HG03175 (cell line): ENCODE results near the gene TRIM45.
"Not testable (repeated sequence)": the region's sequence is repeated elsewhere in the genome, so short reads cannot be mapped to it uniquely, and the experiment has no call there.

Source experiments
- ATAC-seq: cut with Tn5 transposase; IDR thresholded peaks from one replicate; pipeline ENCODE4 v1.9.1; 2021; ENCODE audit warnings: mild to moderate bottlenecking, moderate library complexity; ENCODE audit not compliant: unreplicated experiment

TRIM45 gene

DNA sequence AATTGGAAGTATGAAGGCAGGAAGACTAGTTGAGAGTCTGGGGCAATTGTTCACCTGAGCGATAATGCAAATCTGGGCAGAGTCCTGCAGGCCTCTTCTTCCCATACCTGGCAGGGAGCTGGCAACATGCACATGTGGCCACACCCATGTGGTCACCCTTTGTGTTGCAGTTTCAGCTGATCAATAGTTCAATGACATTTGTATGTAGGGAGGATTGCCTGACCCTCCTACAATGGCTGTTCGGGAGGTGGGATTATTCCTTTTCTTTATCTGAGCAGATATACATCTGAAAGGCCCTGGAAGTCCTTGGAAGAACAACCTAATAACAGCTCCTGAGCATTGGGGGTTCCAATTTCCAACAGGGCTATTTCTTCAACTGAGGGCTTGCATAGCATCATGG lies 15.2 kb upstream of the TRIM45 start:
- no peak for ATAC-seq

DNA sequence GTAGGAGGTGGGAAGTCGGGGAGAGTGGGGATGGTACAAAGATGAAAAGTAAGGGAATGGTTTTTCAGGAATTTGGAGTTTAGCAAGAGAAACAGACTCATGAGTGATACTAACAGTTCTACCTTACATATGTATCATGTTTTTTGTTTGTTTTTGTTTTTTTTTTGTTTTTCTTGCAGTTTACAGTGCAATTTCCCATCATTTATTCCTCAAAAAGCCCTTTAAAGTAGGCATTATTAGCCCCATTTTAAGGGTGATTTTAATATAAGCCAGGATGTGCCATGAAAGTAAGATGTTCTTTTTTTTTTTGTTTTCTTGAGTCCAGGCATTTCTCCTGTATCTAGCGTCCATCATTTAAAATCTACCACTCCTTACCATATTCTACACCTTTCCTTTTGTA lies 13.8 kb upstream of the TRIM45 start:
- ATAC-seq: no peak

DNA sequence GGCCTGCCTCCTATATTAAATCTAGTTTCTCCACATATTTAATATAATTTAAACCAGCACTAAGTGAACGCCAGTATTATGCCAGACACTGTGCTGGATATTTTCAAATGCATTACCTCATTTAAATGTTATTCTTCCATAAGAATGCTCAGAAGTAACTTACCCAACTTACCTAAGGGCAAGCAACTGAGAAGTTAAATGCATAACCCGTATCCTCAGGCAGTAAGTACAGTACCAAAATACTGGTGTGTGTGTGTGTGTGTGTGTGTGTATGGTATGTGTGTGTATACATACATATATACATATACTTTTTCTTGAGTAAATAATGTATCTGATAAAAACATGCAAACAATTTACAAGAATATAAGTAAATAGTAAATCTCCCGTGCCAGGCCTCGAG lies 9.0 kb upstream of the TRIM45 start:
- no peak for ATAC-seq

DNA sequence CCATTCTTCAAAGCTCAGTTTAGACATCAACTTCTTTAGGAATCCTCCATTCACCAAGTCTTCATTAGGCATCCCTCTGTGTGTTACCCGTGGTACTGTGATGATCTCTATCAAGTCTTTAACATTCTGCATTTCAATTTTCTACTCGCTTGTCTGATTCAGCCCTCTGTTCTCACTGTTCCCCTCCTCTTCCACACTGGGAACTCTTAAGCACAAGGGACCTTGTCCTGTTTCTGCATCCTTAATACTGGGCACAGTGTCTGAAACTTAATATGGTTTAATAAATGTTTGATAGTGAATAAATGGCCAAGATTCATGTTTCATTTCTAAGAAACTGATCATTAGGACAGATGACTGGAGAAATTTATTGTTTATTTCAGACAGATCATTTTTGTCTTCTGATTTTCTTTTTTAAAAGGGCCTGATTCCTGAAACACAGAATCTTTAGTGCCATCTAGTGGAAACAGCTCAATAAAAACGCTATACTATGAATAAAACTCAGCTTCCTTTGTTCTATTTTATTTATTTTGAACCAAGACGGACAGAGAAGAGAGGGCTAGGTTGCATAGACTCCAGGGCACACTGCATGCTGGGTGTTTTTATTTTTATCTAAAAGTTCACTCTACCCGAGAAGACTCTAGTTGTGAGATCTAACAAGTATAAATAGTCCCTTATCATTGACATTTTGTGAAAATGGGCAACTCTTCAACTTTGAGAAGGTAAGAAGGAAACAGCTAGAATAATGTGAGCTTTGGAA lies 7.0 kb upstream of the TRIM45 start:
- ATAC-seq: no peak

DNA sequence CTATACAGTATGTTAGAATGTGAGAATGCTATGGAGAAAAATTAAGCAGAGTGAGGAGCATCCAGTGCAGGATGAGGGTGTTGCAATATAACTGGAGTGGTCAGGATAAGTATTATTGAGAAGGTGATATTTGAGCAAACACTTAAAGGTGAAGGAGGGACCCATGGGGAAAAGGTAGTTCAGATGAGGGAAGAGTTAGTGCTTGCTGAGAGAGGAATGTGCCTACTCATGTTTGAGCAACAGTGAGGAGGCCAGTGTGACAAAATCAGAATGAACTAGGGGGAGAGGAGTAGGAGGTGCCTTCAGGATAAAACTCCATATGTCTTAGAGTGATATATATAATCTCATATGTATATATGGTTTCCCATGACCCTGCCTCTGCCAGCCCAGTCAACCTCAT lies 6.2 kb upstream of the TRIM45 start:
- ATAC-seq: no peak

DNA sequence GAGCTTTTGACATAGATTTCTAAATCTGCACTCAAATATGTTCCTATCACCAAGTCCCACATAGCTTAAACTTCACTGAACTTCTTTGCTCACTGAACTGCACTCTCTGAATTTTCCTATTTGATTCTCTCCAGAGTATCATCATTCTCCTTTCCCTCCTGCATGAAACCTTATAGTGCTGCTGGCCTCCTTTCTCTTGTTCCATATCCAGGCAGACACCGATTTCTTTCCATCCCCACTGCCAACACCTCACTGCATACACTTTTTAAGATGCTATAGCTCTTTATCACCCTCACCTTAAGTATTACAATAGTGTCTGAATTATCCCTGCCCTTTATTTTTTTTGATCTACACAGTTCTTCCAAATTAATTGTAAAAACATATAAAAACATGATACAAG lies 3.1 kb upstream of the TRIM45 start:
- ATAC-seq: no peak

DNA sequence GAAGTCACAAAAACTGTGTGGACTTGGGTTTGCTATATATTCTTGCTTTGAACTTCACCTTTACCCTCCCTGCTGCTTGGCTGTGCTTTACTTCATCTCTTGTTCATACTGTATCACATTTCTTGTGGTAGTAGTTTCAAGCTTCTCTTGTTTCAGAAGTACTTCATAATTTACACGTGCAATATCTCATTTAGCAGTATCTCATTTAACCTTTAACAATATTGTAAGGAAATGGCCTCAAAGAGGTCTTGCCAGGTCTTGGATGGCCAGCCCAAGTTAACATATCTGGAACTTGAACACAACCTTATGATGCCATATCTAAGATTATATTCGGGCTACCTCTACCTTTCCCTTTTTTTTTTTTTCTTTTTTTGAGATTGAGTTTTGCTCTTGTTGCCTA lies 1.7 kb upstream of the TRIM45 start:
- ATAC-seq: no peak

DNA sequence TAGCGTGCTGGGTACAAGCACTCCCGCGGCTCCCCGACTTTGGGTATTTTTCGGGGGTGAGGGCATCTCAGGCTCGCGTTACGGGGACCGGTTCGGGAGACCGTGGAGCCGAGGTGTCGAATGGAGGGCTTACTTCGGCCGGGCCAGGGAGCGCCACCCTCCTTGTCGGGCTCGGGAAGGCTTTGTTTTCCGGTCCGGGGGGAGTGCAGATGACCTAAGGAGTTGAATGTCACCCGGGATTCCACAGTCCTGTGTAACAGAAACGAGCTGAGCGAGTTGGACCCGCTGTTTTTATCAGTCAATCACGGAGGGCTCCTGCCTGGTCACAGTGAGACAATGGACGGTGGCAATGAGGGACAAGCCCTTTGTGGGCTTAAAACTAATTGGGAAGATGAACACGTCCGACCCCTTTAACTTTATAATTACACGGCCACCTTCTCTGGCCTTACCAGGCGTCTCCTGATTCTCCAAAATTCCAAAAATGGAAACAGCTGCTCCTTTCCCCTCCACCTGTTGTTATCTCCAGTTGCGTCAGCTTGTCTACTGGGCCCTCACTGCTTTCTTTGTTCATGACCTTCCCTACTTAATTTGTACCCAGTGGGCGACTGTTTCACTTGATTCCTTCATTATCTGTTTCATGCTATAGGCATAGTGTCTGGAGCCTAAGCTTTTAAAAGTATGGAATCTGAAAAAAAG lies 929 bp upstream of the TRIM45 start:
- no peak for ATAC-seq

DNA sequence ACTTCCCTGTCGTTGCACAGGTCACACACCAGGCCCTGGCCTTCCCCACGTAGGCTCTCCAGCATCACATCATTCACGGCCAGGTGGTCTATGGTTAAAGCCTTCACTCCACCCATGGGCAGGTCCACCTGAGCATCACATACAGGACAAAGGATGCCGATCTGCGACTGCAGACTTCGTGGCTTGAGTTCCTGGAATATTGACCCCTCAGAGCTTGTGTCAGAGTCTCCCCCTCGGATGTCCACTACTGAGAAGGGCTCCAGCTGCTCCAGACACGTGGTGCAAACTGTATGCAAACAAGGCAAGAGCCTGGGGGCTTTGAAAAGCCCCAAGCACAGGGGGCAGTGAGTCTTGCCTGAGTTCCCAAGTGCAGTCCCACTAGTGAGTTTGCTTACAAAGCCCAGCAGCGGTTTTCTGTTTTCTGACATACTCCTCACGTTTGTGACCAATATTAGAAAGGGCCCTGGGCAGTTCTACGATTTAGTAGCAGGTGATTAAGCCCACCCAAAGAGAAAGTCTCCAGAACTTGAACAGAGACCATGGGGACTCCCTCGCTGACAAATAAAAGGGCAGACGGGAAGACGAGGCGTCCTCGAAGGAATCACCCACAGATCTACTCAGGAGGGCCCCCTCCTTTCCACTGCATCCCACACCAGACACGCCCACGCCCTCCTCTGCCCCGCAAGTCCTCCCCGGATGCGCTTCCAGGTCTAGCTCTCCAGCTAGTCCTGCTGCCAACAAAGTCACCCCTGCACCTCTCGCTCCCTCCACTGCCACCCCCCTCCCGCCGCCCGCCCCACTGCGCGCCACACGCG lies 568 bp downstream of the TRIM45 start:
- ATAC-seq: no peak

DNA sequence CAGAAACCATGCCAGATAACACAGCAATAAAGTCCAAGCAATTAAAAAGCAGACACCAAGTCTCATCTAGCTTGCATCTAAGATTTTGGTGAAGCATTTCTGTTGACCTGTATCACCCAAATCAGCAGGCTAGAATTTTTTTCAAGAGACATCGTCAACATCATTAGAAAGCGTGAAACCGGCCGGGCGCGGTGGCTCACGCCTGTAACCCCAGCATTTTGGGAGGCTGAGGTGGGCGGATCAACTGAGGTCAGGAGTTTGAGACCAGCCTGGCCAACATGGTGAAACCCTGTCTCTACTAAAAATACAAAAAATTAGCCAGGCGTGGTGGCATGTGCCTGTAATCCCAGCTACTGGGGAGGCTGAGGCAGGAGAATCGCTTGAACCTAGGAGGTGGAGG lies 2.4 kb downstream of the TRIM45 start:
- ATAC-seq: not testable (repeated sequence)

DNA sequence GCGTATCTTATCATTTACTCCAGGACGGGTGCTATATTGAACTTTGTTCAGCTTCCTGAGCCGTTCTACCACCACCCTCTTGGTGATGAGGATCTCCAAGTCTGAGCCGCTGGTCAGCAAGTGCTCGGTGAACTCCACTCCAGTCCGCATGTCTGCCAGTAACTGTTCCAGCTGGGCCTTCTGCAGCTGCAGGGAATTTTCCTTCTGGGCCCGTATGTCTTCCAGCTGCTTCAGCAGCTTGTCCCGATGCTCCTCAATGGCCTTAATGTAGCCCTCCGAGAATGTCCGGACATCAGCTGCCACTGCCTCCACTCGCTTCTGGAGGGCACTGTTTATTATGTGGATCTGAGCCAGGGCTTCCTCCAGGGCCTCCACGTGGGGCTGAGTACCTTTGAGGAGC lies 3.4 kb downstream of the TRIM45 start:
- no peak for ATAC-seq

DNA sequence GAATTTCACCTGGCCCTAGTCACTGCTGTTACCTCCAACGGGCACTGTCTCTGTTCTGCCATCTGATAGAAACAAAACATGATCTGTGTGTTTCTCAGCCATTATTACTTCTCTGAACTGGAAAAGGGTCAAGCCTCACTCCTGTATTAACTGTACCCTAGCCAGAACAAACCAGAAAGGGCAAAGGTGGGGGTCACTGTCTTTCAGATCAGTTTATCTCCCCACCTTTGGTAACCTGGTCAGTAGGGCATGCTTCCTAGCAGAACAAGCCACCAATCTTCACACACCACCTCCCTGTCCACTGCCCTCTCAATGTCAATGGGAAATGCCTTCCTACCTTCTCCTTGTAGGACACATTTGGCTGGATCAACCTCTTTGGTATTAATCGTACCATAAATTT lies 3.9 kb downstream of the TRIM45 start:
- ATAC-seq: no peak

DNA sequence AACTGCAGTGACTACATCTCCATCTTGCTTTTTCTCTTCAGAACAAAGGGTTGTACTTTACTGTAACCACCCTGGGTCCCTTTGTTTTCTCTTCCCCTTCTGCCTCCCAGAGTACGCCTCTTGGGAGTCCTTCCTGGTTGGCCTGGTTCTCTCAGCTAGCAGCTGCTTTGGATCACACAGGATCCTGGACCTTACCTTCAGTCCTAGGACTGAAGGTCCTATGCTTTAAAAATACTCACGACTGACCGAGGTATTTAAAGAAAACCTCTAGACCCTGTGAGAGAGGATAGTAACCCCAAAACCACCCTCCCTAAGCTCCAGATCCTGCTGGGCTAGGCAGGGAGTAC lies 4.8 kb downstream of the TRIM45 start:
- ATAC-seq: no peak

DNA sequence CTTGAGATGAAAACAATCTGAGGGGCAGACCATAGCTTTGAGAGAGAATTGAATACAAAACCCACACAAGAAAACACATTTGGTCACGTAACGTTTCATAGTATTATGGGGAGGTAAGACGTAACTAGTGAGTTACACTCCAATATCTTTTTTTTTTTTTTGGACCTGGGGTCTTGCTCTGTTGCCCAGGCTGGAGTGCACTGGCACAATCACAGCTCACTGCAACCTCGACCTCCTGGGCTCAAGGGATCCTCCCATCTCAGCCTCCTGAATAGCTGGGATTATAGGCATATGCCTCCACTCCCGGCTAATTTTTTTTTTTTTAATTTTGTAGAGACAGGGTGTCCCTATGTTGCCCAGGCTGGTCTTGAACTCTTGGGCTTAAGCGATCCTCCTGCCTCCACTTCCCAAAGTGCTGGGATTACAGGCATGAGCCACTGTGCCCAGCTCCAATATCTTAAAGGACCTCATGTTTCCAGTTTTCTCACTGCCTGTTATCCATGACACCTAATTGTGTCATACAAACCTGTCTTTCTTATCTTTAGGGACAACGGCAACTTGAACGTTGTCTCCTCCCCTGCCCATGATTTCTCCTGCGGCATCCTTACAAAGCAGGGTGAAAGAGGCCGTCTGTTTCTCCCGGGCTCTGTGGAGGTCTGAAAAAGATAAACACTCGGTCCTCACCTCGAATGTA lies 5.3 kb downstream of the TRIM45 start:
- no peak for ATAC-seq

DNA sequence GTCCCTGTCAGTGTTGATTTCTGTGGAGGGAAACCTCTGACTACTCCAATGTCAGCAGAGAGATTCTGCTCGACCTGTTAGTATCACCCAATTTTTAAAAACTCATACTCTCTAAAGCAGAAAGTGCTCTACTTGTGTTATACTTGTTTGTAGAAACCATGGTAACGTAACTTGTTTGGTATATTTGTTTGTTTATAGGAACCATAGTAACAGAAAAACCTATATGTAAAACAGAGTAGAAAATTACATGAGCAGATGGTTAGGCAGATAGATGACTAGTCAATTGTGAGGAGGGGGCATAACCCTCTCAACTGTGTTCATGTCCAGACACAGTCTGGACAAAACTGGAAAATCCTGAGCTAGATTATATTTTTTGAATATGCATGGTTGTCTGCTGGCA lies 6.7 kb downstream of the TRIM45 start:
- ATAC-seq: no peak

DNA sequence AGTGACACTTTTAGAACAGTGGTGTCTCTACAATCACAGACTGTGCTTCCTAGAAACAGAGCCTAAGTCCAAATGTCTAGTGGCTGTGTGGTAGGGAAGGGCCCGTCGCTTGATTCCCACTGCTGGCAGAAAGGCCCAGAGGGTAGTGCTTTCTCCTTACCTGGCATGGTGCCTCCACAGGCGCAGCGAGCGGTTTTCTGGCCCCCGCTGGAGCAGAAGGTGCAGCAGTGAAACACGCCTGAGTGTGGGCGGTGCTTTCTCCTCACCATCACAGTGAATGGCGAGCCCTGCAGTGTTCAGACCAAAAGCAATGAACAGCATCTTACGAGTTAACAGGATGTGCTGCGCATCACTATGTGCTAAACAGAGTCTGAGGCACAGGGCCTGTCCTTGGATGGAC lies 8.3 kb downstream of the TRIM45 start:
- no peak for ATAC-seq

DNA sequence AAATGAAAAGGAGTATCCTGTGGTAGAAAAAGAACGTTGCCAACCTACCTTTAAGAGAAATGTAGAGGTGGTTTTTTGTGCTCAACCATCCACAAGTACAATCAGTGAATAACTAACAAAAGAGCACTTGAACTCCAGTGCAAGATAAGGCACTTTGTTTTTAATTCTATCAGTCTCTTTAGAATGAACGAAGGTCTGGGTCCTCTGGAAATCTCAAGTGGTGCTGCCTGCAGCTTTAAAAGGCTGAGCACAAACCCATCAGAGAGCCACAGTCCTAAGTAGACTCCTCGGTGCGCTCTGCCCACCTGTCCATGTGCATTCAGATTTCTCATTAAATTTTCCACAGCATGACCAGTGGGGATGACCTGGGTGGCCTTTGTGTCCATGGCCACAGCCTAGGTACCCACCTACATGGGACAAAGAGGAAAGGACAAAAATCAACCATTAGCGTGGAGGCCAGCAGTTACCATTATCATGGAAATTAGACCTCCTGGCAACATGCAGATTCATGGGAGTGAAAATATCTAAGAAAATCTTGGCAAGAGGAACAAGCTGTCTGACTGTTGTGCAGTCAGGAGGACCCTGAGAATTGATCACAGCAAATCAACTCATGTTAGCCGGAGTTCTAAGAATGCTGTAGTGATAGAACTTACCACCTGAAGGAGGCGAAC lies 9.4 kb downstream of the TRIM45 start:
- no peak for ATAC-seq

DNA sequence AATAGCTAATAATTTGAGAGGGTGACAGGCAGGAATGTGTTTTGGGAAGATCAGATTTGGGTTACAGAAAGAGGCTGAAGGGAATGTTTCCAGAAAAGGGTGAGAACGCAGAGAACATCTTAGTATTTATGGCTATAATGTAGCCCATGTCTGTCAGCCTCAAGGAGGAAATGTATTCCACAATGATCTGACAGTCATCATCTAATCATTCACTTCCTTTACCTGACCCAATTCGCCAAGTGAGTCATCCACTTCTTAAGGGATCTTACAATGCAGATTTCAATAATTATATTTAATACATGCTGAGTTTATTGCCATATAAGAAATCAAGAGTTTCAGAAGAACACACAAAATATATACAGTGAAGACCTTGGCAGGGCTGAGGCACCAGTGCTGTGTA lies 10.8 kb downstream of the TRIM45 start:
- ATAC-seq: no peak

DNA sequence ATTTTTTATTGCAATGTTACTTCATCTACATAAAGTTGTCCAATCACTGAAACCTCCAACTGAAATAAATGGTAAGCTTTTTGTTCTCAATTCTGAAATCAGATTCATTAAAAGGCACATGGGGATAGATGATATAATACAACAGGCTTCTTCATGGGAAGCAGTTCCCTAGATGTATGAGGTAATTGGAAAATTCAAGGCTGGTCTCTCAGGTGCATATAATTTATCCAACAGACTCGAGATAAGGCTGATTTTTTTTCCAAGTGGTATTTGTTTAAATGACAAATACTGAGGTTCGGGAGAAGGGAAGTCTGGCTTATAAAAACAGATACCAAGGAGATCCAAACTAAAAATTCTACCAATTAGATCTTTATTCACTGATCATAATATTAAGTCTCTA lies 14.2 kb downstream of the TRIM45 start:
- no peak for ATAC-seq

DNA sequence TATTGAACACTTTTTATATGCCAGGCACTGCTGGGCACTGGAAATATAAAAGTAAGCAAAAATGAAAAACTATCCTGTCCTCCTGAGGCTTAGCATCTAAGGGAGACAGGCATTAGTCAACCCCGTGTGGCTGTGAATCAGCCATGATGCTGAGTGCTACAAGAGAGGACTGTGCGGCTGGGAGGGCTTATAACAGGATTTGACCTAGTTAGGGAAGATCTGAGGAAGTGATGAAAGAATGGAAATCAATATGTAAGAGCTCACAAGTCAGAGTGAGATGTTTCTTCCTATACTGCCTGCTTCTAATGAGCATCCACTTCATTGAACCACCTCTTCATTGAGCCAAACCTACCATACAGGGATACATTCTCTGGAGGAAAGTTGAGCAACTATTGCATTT lies 15.1 kb downstream of the TRIM45 start:
- ATAC-seq: no peak

DNA sequence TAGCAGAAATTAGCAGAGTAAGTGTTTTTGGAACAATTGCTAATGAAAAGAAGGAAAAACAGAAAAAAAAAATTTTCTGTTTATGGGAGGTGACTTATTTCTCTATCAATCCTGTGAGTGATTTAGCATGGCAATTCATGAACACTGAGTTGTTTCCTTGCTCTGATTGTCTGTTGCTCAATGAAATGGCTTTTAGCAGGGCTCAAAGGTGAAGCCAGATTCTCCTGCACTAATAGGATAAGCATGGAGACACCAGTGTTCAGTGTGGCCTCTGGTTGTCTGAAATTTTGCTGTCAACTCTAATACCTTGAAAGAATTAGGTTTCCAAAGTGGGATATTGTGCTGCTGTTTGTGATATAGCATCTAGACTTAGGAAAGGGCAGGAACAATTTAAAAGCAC lies 15.8 kb downstream of the TRIM45 start:
- ATAC-seq: no peak
